GM04503 (cell line): ENCODE results near the gene MRO.
"Not testable (repeated sequence)": the region's sequence is repeated elsewhere in the genome, so short reads cannot be mapped to it uniquely, and the experiment has no call there.

ENCODE experiments used
- DNase-seq: peaks from one replicate; pipeline ENCODE4 v3.0.0-alpha.2; 2012; ENCODE audit warnings: low read depth

Gene MRO

GRCh38 chr18:50791599-50792438 is 28.0 kb downstream of the MRO start:
- DNase-seq: no peak

DNA sequence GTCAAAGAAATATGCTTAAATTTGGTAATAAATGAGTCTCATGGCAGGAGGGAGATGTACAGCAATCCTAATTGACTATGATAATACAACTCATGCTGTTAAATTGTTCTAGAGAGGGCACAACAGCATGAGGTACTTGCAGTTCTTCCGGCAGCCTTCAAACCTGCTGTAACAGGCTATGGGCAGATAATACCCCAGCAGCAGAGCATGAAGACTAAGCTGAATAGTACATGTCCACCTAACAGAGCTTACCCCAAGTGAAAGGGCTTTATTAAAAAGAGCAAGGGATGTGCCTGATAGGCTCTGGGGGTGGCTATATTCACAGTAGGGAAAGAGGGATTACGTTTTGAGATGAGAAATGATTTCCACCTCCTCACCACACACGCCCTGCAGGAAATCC is 28.9 kb downstream of the MRO start:
- no peak for DNase-seq

DNA sequence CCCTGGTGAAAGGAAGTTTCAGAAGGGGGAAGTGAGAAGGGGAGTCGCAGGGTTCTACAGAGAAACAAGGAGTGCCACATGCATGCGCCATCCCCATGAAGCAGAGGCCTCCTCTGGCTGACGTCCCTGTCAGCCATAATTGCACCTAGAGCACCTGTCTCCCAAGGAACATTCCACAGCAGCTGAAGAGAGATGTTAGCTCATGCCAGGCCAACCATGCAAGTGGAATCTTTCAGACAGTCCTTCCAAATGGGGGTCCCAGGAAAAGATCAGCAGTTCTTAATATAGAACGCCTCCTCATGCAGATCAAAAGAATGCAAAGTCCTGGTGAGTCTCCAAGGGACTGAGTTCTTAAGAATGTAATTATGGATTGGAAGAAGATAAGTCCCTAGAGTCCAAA is 29.6 kb downstream of the MRO start:
- no peak for DNase-seq

DNA sequence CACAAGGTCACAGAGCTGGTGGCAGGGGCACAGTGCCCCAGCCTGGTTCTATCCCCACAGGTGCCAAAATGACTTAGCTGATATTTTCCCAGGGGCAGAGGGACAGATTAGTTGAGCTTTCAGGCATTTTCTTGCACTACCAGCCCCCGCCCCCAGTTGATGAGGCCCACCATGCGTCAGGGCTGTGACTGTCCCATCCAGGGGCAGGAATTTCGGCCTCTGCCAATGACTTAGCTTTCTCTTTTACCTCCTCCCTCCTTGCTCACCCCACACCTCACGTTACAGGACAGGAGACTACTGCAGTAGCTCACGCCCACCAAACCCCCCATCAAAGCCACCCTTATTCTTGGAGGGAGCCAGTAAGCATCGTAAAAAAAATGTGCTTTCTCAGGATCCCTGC is 31.5 kb downstream of the MRO start:
- DNase-seq: no peak

DNA sequence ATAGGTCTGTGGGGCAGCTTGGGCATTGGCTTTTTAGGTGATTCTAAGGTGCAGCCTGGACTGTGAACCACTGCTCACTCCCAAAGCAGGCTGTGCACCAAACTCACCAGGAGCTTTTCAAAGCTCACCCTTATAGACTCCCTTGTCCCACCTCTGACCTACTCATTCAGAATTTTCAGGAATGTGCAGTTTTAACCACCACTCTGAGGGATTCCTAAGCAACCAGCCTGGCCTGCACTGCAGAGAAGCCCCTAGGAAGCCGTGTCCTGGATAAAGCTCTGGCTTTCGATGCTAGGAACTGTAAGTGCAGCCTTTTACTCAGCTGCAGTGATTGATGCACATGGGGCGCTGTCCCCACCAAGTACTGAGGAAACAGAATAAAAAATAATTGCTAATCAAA is 33.0 kb downstream of the MRO start:
- no peak for DNase-seq

DNA sequence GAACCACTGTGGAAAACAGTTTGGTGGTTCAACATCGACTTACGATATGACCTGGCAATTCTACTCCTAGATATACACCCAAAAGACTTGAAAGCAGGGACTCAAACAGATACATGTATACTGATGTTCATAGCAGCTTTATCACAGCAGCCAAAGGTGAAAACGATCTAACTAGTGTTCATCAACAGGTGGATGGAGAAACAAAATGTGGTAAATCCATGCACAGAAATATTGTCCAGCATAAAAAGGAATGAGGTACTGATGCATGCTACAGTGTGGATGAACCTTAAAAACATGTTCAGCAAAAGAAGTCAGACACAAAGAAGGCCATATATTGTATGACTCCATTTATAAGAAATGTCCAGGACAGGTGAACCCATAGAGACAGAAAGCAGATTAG is 36.3 kb downstream of the MRO start:
- no peak for DNase-seq

- DNase-seq: not testable (repeated sequence)
Measured at GRCh38 chr18:50779021-50779420, 40.8 kb downstream of the MRO start.

DNA sequence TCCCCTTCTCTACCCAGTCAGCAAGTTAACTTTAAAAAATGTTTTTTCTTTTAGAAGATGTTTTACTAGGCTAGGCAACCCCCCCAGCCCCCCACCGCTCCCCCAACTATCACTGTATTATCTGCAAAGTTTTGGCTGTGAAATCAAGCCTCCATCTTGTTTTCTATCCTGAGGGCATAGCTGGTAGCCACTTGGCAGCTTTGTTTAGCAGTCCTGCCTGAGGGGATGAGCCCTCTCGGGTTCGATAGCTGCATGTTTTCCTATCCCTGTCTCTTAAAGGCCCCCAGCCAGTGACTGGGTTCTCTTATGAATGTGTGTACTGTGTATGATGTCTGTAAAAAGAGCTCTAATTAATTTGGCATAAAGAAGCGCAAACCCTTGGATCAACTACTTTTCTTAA is 43.4 kb downstream of the MRO start:
- DNase-seq: no peak

- no peak for DNase-seq
Measured at GRCh38 chr18:50775726-50776125, 44.1 kb downstream of the MRO start.

DNA sequence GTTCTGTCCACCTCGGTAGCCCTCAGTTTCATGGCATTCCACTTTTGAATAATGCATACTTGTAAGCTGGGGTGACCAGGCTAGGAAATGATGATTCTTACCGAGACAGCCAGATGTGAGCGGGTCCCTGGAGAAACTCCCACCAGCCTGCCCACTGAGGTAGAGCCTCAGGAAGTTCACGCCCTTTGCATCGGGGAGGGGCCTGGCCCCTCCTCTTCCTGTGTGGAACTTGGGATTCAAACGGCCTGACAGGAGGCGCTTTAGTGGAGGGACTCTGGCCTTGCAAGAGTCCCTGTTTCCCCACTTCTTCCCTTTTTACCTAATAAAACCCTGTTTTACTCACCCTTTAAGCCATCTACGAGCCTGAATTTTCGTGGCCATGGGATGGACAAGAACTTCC is 44.6 kb downstream of the MRO start:
- no peak for DNase-seq

- DNase-seq: no peak
Measured at GRCh38 chr18:50769463-50769862, 50.4 kb downstream of the MRO start.

GRCh38 chr18:50757358-50757757 is 62.5 kb downstream of the MRO start:
- no peak for DNase-seq

DNA sequence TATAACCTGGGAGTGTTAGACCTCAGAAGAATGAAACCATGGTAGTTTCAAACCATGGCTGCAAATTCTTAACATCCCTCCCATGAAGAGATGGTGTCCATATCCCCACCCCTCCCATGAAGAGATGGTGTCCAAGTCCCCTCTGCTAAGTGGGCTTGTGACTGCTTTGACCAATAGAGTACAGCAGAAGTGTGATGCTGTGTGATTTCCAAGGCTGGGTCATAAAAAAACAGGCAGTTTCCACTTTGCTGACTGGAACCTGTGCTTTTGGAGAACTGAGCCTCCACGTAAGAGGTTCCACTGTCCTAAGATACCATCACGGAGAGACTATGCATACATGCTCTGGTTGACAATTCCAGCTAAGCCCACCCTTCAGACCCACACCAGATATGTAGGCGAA is 65.5 kb downstream of the MRO start:
- no peak for DNase-seq

DNA sequence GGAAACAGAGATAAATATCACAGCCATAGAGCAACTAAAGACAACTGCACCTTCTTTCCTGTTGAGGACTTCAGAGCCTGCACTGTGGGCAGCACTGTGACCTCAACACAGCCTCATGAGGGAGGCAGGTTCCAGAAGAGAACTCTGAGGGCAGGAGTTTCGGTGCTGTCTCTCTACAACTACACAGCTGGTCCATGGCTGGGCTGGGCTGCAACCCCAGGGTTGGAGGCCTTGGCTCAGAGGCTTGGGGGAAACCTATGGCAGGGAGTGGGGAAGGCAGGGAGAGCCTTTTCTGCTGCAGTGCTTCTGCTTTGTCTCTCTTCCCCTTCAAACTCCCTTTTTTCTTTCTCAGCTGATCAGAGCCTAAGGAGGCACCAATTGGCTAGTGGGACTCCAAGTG is 66.5 kb downstream of the MRO start:
- no peak for DNase-seq

DNA sequence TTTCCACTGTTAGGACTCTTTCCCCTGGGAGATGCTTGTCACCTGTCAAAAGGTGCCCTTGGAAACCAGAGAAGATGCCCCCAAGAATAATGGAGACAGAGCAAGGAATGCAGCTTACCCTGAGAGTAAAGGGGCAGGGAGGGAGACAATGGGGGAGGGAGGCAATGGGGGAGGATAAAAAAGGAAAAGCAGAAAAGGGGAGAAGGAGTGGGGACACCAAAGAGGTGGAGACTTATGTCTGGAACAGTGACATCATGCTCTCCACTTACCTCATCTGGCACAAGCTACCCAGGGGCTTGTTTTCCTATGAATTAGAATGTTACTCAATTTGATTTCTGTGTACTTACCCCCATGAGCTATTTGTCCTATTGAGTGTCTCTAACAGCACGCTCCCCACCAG is 67.9 kb downstream of the MRO start:
- no peak for DNase-seq

GRCh38 chr18:50751490-50751889 is 68.3 kb downstream of the MRO start:
- no peak for DNase-seq

DNA sequence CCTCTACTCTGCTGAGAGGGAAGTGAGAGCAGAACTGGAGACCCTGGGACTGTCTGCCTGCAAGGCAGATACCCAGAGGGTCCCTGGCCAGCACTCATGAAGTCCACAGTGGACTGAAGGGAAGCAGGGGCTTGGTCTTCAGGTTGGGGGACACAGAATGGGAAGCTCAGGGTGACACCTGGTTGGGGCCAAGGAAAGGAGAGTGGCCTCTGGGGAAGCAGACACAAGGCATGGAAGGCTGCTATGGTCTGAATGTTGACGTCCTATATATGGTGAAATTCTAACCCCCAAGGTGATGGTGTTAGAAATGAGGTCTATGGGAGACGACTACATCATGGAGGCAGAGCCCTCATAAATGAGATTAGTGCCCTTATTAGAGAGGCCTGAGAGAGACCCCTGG is 69.3 kb downstream of the MRO start:
- DNase-seq: no peak

DNA sequence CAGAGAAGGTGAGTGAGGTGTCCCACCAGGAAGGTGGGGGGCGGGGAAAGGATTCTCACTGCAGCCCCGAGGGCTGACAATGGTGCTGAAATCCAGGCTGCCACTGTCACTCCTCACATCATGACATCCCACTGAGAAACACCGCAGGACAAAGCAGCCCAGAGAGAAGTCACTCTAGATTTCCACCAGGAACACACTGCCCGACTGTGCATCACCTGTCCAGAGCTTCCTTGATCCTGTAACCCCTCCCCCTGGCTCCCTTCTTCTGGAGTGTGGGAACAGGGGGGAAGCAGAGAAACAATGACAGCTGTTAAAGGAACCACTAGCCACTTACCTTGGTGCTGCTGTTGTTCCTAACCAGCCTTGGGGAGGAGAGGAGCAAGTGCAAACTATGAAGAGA is 69.9 kb downstream of the MRO start:
- DNase-seq: no peak

DNA sequence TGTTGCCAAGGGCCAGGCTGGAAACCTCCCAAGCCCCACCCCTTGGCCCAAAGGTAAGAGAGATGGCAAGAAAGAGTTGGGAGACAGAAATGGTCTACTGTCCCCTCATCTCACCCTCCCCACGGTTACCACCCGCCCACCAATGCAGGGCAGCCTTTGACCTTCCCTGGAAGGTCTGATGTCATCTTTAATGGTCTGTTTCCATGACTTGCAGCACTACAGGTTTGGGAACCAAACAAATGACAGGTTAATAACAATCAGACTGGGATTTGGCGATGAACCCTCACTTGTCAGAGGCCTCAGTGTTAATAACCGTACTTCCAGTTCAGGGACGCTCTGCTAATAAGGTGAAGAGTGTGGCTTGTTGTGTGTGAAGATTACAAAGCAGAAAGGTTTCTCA is 70.4 kb downstream of the MRO start:
- DNase-seq: no peak

GRCh38 chr18:50748243-50749229 is 71.3 kb downstream of the MRO start:
- no peak for DNase-seq

DNA sequence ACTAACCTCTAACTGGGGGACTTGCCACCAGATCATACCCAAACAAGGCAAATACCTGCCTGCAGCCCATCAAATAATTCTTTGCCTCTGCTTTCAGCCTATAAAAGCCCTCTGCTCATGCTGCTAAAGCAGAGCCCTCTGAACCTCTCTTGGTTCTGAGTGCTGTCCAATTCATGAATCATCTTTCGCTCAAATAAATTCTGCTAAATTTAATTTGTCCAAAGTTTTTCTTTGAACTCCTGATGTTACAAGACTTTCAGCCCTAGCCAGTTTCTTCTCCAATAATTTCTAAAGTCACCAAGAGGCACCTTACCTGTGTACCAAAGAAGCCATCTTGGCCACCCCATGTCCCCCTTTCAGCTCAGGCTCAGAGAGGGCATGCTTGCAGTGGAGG is 72.0 kb downstream of the MRO start:
- no peak for DNase-seq

DNA sequence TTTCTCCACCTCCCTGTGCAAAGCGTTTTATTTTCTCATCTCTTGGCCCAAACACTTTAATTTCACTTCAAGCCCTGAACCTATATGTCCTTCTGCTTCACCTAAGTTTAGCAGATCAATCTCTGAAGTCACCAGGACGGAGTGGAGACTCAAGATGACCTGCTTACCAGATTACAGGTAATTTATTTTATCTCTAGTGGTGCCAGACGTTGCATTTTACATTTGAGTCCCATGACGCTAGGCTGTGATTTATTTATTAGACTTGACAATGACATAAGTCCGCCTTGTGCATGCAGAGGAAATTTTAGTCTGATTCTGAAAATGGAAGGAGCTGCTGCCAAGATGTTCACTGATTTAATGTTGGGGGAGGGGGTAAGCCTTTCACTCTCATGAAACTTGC is 73.9 kb downstream of the MRO start:
- no peak for DNase-seq
